A549 treated with CORT108297 at 1 μM for 4 hours (cell line): ENCODE data around the gene CDK11B. TPM values are rescaled to one million over a fixed set of nuclear protein-coding genes. Genes with fewer than 3 reads are reported as not detected.

Source experiments
- total RNA-seq: library from RNA; stranded (reverse); fragments of 200-300 nt; extraction: Qiagen RNA extraction; gene quantifications from 5 replicates; pipeline ENCODE4 v1.2.3, GENCODE V29; 2022

The CDK11B gene
- total RNA-seq: 24.4 to 27.5 TPM (median 27.0 TPM) in 5 replicates

DNA sequence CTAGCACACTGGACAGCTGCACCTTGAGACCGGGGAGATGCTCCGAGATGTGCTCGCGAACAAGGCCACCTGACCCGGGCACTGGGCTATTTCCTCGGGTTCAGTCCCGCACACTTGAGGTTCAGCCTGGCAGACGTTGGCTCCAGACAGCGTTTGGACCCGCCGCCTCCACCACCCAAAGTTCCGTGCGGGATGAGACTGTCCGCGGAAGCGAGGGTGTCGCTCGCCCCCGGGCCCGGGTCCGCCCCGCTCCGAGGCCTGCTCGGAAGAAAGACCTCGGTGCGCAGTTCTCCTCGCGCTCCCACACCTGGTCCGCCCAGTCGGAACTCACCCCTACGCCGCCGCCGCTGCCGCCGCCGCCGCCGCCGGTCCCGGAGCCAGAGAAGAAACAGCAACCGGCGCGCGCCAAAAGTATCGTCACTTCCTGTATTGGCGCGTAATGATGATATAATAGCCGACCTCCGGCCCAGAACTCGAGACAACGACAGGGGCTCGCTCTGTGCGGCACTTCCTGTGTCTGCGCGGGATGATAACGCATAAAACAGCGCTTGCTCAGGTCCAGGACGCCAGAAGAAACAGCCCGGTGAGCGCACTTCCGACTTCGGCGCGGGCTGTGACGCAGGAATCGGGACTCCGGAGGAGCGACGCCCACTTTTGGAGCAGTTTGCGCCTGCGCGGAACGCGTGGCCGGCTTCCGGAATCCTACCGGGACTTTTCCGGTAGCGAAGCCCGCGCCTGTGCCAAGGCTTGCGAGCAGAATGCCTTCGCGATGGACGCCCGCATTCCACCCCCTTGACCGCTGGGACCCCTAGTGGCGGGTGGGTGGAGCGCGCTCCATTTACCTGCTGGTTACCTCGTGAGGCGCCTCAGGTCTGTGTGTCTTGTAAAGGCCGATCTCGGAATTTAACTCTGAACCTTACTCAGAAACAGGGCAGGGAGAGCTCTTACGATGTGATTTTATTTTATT lies at the start of gene CDK11B:
TSS of gene CDK11B (minus strand) at position 422 of the 967 bp plus-strand sequence. CDS start 1,519 bp downstream, outside the sequence.

DNA sequence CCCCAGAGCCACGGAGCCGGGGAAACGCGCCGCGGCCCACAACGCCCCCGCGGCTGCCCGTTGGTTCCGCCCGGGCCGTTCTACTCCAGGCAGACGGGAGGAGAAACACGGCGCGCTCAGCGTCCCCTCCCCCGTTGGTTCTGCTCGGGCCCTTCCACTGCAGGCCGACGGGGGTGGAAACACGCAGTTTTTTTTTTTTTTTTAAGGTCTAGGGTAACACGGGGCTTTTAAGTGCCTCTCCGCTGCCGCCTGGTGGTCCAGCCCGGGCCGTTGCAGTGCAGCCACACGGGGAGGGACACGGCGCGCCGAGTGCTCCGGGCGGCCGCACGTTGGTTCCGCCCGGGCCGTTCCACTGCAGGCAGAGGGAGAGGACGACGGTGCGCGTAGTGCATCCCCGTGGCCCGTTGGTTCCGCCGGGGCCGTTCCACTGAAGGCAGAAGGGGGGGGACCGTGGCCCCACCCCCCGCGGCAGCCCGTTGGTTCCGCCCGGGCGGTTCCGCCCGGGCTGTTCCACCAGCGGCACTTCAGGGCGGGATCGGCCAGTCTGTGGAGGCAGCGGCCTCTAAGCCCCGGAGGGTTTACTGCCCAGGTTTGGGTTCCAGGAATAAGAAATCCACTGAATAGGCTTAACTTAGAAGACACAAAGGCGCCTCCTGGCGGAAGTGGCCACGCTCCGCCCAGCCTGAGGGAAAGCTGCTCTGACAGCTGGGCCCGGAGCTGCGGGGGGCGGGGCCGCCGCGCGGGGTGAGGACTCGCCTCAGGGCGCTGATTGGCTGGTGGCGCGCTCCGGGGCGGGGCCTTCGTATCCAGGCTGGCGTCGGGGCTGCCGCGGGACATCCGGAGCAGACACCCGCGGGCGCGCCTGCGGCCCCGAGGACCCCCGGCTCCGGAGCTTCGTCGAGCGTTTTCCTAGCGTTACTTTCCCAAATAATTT lies 34.2 kb upstream of the CDK11B start, which contains the start of gene SLC35E2B:
TSS of gene SLC35E2B (minus strand) at position 82 of the 934 bp plus-strand sequence. CDS start 16,096 bp downstream, outside the sequence.

DNA sequence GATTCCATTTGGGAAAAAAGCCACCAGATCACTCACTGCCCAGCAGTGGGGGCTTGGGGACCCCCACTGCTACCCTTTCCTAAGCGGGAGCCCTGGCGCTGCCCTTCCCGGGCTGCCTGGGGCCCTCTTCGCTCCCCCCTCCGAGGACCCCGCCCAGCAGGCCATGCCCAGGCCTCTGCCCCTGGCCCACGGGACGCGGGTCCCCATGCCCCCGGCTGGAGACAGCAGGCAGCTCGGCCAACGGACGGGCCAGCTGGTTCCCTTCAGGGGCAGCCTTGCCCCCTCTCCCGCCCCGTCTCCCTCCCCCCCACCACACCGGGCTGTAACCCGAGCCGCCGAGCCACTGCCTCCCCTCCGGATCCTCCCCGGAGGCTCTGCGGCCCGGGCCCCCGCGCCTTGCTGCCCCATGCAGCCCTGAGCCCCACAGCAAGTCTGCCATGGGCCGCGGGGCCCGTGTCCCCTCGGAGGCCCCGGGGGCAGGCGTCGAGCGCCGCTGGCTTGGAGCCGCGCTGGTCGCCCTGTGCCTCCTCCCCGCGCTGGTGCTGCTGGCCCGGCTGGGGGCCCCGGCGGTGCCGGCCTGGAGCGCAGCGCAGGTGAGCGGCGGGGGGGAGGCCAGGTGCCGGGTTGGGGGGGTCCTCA lies 26.9 kb downstream of the CDK11B start, which contains the start of gene MMP23B:
TSS of gene MMP23B (plus strand) at position 392 of the 639 bp plus-strand sequence. CDS start at position 438, 46 bp downstream.

DNA sequence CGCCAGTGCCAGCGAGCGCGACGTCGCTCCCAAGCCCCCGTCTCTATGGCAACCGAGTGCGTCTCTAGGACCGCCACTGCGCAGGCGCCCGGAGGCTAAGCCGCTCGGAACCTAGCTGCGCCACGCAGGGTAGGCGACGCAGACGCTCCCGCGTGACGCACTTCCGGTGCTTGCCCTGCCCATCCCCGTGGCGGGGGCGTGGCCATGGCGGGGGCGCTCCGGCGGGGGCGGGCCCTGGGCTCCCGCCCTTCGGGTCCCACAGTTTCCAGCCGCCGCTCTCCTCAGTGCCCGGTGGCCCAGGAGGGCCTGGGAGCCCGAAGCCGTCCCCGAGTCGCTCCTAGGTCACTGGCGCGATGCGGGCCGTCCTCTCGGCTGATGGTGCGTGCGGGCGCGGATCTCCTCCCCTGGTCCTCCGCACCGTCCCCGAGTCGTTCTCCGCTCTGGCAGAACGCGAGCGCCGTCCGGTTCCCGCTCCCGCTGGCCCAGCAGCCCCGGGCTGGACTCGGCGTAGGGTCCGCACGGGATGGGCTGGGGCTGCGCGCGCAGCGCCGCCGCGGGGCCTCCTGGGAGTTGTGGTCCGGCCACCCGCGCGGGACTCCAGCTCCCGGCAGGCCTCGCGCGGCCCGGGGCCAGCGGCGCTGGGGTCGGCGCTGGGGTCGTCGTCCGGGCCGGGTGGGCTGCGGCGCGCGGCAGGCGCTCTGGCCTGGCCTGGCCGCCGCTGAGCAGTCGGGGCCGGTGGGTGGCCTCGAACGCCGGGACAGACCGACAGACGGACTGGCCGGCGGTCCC lies 43.4 kb downstream of the CDK11B start, which contains the start of gene MIB2:
TSS of gene MIB2 (plus strand) at position 245 of the 789 bp plus-strand sequence. CDS start 7,953 bp downstream, outside the sequence.

DNA sequence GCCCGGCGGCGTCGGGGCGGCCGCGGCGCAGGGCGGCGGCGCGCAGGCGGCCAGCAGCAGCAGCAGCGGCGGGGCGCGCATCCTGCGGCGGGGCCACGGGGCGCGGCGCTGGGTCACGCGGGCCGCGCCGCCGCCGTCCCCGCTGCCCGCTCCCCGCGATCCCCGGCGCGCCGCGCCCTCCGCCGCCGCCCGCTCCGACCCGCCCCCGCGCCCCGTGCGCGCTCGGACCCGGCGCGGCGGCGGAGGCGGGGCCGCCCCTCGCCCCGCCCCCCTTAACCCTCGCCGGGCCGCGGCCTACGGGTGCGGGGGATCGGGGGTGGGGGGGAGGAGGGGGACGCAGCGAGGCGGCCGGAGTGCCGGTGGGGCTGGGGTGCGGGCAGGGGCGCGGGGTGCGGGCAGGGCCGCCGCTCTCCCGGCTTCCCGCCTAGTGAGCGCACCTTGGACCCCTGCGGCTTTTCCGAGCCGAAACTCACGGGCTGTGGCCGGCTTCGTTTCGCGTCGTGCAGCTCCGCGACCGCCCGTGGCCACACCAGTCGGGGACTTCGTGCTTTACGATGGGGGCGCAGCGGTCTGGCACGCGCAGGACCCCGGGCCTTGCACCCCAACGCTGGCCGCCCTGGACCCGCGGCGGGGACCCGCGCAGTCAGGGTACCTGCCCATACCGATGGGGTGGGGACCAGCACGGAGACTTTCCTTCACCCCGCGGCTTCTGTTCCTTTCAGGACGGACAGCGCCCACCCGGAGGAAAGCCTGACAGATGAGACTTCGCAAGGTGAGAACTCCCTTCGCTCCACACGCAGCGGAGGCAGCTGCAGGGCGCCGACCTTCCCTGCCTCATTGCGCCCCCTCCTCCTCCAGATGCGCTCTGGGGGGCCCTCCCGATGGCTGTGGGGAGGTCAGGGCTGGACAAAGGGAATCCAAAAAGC lies 58.6 kb downstream of the CDK11B start, which contains the start of gene FNDC10:
TSS of gene FNDC10 (minus strand) at position 201 of the 926 bp plus-strand sequence. CDS start at position 81, 120 bp downstream.

Other genes starting within 250 kb of the CDK11B start
- 0.04 to 0.07 TPM (median 0.06 TPM) in 4 of 5 replicates, not detected in the other for gene ANKRD65, start 237.7 kb downstream of the CDK11B start, total RNA-seq
- gene VWA1, start 223.3 kb downstream of the CDK11B start, total RNA-seq: 4.1 to 18.3 TPM (median 15.7 TPM) in 5 replicates
- gene ATAD3C, start 209.3 kb downstream of the CDK11B start, total RNA-seq: not detected in 5 replicates
- gene ATAD3B, start 187.2 kb downstream of the CDK11B start, total RNA-seq: 1.2 to 3.5 TPM (median 3.1 TPM) in 5 replicates
- 28.8 to 40.6 TPM (median 38.0 TPM) in 5 replicates for gene ATAD3A, start 146.8 kb downstream of the CDK11B start, total RNA-seq
- 0.37 to 0.80 TPM (median 0.47 TPM) in 5 replicates for gene TMEM240, start 118.4 kb downstream of the CDK11B start, total RNA-seq
- 96.0 to 109 TPM (median 104 TPM) in 5 replicates for gene SSU72, start 84.1 kb downstream of the CDK11B start, total RNA-seq
- gene FNDC10, start 58.9 kb downstream of the CDK11B start, total RNA-seq: 5.8 to 9.6 TPM (median 9.2 TPM) in 5 replicates
- 10.5 to 23.6 TPM (median 21.4 TPM) in 5 replicates for gene MIB2, start 43.5 kb downstream of the CDK11B start, total RNA-seq
- gene MMP23B, start 26.8 kb downstream of the CDK11B start, total RNA-seq: 0.30 to 0.73 TPM (median 0.60 TPM) in 5 replicates
- gene SLC35E2B, start 33.8 kb upstream of the CDK11B start, total RNA-seq: 10.0 to 14.5 TPM (median 12.6 TPM) in 5 replicates
- 19.0 to 25.8 TPM (median 24.6 TPM) in 5 replicates for gene CDK11A, start 65.4 kb upstream of the CDK11B start, total RNA-seq
- 28.6 to 40.1 TPM (median 39.5 TPM) in 5 replicates for gene NADK, start 119.5 kb upstream of the CDK11B start, total RNA-seq
- gene GNB1, start 232.1 kb upstream of the CDK11B start, total RNA-seq: 161 to 208 TPM (median 194 TPM) in 5 replicates